Smooth muscle cell (in vitro differentiated cells): Measurements from ENCODE around the gene PRKCE. TPM values are rescaled to one million over a fixed set of nuclear protein-coding genes. Genes with fewer than 3 reads are reported as not detected.

Source experiments
- DNase-seq: peaks from one replicate; lab custom pipeline; 2025; ENCODE audit not compliant: unreplicated experiment; lab: John Stamatoyannopoulos, UW
- H2AFZ ChIP-seq: fragments of 200-600 bp; sonication (generic); 2 replicates; pipeline ENCODE4 v1.6.0; 2016; ENCODE audit warnings: antibody characterized with exemption, low read depth, mild to moderate bottlenecking
- H3F3A ChIP-seq: fragments of 200-600 bp; sonication (generic); 2 replicates; pipeline ENCODE4 v1.6.0; 2017; ENCODE audit warnings: antibody characterized with exemption, low read depth
- H3K27ac ChIP-seq: fragments of 200-600 bp; sonication (generic); 2 replicates; pipeline ENCODE4 v1.5.1; 2016; ENCODE audit warnings: low read depth, mild to moderate bottlenecking
- H3K27me3 ChIP-seq: fragments of 200-600 bp; sonication (generic); 2 replicates; pipeline ENCODE4 v1.6.1; 2016; ENCODE audit warnings: low read depth, mild to moderate bottlenecking
- H3K36me3 ChIP-seq: fragments of 200-600 bp; sonication (generic); 2 replicates; pipeline ENCODE4 v1.5.1; 2016; ENCODE audit warnings: low read depth
- H3K4me1 ChIP-seq: fragments of 200-600 bp; sonication (generic); 2 replicates; pipeline ENCODE4 v1.5.1; 2016; ENCODE audit warnings: low read depth
- H3K4me2 ChIP-seq: fragments of 200-600 bp; sonication (generic); 2 replicates; pipeline ENCODE4 v1.6.0; 2016; ENCODE audit warnings: mild to moderate bottlenecking
- H3K4me3 ChIP-seq: fragments of 200-600 bp; sonication (generic); 2 replicates; pipeline ENCODE4 v1.5.1; 2016; ENCODE audit warnings: mild to moderate bottlenecking
- H3K79me2 ChIP-seq: fragments of 200-600 bp; sonication (generic); 2 replicates; pipeline ENCODE4 v1.6.0; 2016; ENCODE audit warnings: low read depth, mild to moderate bottlenecking
- H3K9ac ChIP-seq: fragments of 200-600 bp; sonication (generic); 2 replicates; pipeline ENCODE4 v1.6.0; 2016; ENCODE audit warnings: low read depth
- H3K9me3 ChIP-seq: fragments of 200-600 bp; sonication (generic); replicated peaks from 2 replicates; pipeline ENCODE4 v1.5.1; 2016; ENCODE audit warnings: low read depth
- H4K20me1 ChIP-seq: fragments of 200-600 bp; sonication (generic); 2 replicates; pipeline ENCODE4 v1.6.0; 2016; ENCODE audit warnings: low read depth
- WGBS: methylation state at CpG from one replicate; pipeline ENCODE4 v1.1.7; 2016; ENCODE audit warnings: low lambda C conversion rate; 5-methylcytosine and 5-hydroxymethylcytosine counted together
- polyA plus RNA-seq: library from polyadenylated mRNA; unstranded; fragments of >200 nt; fragmentation: Nextera tagmentation; extraction: Ambion mirVana; gene quantifications from 2 replicates; pipeline ENCODE4 v1.2.1, GENCODE V29; 2016
- total RNA-seq: library from RNA; depleted of rRNA; stranded (reverse); fragments of >200 nt; gene quantifications from 2 replicates; pipeline ENCODE4 v1.2.3, GENCODE V29; 2014
- TF ChIP-seq, protein P1 (sequence below): fragments of 200-600 bp; sonication (generic); IDR thresholded peaks from 2 replicates; pipeline ENCODE4 v1.5.1; 2017; ENCODE audit warnings: borderline replicate concordance, mild to moderate bottlenecking, antibody characterized with exemption; ENCODE audit not compliant: insufficient read depth, poor library complexity, severe bottlenecking

The PRKCE gene
- total and polyA plus RNA-seq, 2 experiments from 2014 or later: 20.6 to 29.1 TPM

DNA sequence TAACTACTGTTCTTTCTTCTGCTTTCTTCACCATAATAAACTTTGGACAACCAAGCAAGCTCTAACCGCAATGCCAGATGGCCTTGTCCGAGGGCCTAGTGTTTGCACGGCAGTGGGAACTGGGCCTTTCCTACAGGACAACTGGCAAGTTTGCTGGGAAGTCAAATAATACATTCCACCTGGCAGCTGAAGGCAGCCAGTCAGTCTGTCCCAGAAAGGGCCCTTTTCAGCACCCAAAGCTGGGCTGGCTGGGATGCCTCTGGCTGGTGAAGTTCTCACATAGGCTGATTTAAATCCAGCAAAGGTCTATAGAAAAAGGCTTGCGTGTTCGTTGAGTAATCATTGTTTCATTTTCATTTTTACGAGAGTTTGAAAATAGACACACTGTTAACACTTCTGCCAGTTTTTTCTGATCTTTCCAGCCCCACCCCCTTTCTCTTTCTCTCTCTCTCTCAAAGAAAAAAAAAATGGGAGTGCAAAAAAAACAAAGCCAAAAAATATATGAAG, 535.7 kb downstream of the PRKCE start:
- Histone ChIP-seq H3K4me1 (peaks cover 11% of the 10 kb centered on the region), H3F3A (no peaks in the 10 kb centered on the region), H3K27me3 (no peaks in the 10 kb centered on the region), H4K20me1 (no peaks in the 10 kb centered on the region), H3K27ac (peak overlapping the region; percentile 82), H3K4me3 (no peak overlapping the region), H2AFZ (peak overlapping the region; percentile 26), H3K36me3 (no peaks in the 10 kb centered on the region), H3K4me2 (peak overlapping the region; percentile 73), H3K79me2 (no peaks in the 10 kb centered on the region), H3K9me3 (no peaks in the 10 kb centered on the region), H3K9ac (peak overlapping the region; percentile 54)
- no peak for DNase-seq
- WGBS: 43% methylated on average over 6 of the region's 6 CpGs
- TF ChIP-seq, protein P1, sequence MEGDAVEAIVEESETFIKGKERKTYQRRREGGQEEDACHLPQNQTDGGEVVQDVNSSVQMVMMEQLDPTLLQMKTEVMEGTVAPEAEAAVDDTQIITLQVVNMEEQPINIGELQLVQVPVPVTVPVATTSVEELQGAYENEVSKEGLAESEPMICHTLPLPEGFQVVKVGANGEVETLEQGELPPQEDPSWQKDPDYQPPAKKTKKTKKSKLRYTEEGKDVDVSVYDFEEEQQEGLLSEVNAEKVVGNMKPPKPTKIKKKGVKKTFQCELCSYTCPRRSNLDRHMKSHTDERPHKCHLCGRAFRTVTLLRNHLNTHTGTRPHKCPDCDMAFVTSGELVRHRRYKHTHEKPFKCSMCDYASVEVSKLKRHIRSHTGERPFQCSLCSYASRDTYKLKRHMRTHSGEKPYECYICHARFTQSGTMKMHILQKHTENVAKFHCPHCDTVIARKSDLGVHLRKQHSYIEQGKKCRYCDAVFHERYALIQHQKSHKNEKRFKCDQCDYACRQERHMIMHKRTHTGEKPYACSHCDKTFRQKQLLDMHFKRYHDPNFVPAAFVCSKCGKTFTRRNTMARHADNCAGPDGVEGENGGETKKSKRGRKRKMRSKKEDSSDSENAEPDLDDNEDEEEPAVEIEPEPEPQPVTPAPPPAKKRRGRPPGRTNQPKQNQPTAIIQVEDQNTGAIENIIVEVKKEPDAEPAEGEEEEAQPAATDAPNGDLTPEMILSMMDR: no peak

GRCh38 chr2:46188041-46188716, 536.7 kb downstream of the PRKCE start:
- Histone ChIP-seq H3F3A (no peaks in the 10 kb centered on the region), H3K36me3 (no peaks in the 10 kb centered on the region), H3K27me3 (no peaks in the 10 kb centered on the region), H3K79me2 (no peaks in the 10 kb centered on the region), H3K4me2 (peak overlapping the region; percentile 73), H3K9ac (no peak overlapping the region), H3K4me3 (no peak overlapping the region), H2AFZ (no peak overlapping the region), H3K9me3 (no peaks in the 10 kb centered on the region), H4K20me1 (no peaks in the 10 kb centered on the region), H3K4me1 (peaks cover 8% of the 10 kb centered on the region), H3K27ac (peak overlapping the region; percentile 82)
- 98% methylated on average over 7 of the region's 7 CpGs for WGBS
- TF ChIP-seq, protein P1: no peak
- no peak for DNase-seq

DNA sequence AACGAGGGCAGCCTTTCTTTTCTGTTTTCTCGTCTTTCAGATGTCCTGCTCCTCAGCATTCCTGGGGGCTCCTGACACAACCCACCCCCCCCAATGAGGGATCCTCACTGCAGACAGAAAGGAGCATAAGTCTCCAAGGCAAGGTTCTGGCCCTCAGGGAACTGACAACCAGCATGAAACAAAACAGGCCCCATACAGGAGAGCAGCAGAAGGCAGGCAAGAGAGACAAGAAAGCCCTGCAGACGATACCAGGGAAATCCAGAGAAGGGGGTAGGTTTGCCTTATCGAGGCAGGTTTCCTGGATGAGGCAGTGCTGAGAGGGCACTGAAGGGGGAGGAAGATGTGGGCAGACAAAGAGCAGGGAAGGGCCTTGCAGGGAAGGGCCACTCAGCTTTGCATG, 541.9 kb downstream of the PRKCE start:
- Histone ChIP-seq H3K9ac (no peak overlapping the region), H3K4me3 (no peak overlapping the region), H3K9me3 (no peaks in the 10 kb centered on the region), H3K27ac (no peak overlapping the region), H3K79me2 (no peaks in the 10 kb centered on the region), H3K4me1 (no peaks in the 10 kb centered on the region), H4K20me1 (no peaks in the 10 kb centered on the region), H2AFZ (no peak overlapping the region), H3K27me3 (no peaks in the 10 kb centered on the region), H3K4me2 (peak overlapping the region; percentile 30), H3F3A (no peaks in the 10 kb centered on the region), H3K36me3 (no peaks in the 10 kb centered on the region)
- TF ChIP-seq, protein P1: no peak
- 32% methylated on average over 4 of the region's 4 CpGs for WGBS
- no peak for DNase-seq

DNA sequence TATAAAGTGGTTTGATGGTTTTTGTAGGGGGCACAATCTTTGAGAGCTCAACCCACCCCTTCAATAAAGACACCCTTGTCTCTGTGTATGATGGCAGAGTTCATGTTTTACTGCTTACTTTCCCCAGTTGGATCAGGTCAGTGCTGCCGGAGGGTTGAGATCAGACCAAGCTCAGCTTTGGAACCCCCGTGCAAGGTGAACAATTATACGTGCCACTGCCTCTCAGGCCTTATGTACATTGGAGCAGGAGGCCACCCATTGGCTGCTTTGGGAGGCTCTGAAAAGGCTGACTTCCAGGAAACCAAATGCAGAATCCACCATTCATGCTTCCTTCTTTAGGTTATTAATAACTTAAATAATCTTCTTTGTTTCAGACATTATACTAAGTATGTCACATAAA, 542.4 kb downstream of the PRKCE start:
- no peak overlapping the region for H2AFZ ChIP-seq
- DNase-seq: no peak

More for the DNA sequence above, 542.4 kb downstream of the PRKCE start:
- Histone ChIP-seq H3K4me2 (no peak overlapping the region), H3K9ac (no peak overlapping the region), H3K4me1 (no peaks in the 10 kb centered on the region), H4K20me1 (no peaks in the 10 kb centered on the region), H3K4me3 (no peak overlapping the region), H3K79me2 (no peaks in the 10 kb centered on the region), H3K9me3 (no peaks in the 10 kb centered on the region), H3K27ac (no peak overlapping the region), H3F3A (no peaks in the 10 kb centered on the region), H3K27me3 (no peaks in the 10 kb centered on the region), H3K36me3 (no peaks in the 10 kb centered on the region)
- WGBS: 92% methylated on average over 3 of the region's 3 CpGs
- TF ChIP-seq, protein P1: no peak
